RWPE2 (cell line): ENCODE data around the gene PRC1.

Source experiments
- ATAC-seq: fragments of 200-7000 bp; cut with Tn5 transposase; 3 replicates; pipeline ENCODE4 v1.9.1; 2021; ENCODE audit warnings: low read depth
- DNase-seq: peaks from one replicate; pipeline ENCODE4 v3.0.0-alpha.2; 2020; ENCODE audit warnings: low spot score
- H3K27ac ChIP-seq: fragments of 450-650 bp; 2 replicates; pipeline ENCODE4 v1.5.1; 2017; ENCODE audit warnings: mild to moderate bottlenecking; ENCODE audit not compliant: poor library complexity, severe bottlenecking
- H3K27me3 ChIP-seq: fragments of 250-450 bp; sonication (Bioruptor Pico); 2 replicates; pipeline ENCODE4 v1.5.1; 2021; ENCODE audit warnings: mild to moderate bottlenecking, moderate library complexity; ENCODE audit not compliant: insufficient read depth, poor library complexity, severe bottlenecking
- H3K36me3 ChIP-seq: fragments of 250-450 bp; sonication (Bioruptor Pico); 2 replicates; pipeline ENCODE4 v1.5.1; 2020; ENCODE audit warnings: low read depth, mild to moderate bottlenecking, moderate library complexity
- H3K4me1 ChIP-seq: fragments of 250-450 bp; sonication (Bioruptor Pico); 2 replicates; pipeline ENCODE4 v1.5.1; 2021; ENCODE audit warnings: mild to moderate bottlenecking, moderate library complexity; ENCODE audit not compliant: insufficient read depth, poor library complexity, severe bottlenecking
- H3K4me3 ChIP-seq: fragments of 250-450 bp; sonication (Bioruptor Pico); 2 replicates; pipeline ENCODE4 v1.5.1; 2021; ENCODE audit warnings: mild to moderate bottlenecking, moderate library complexity; ENCODE audit not compliant: severe bottlenecking
- H3K9me3 ChIP-seq: fragments of 250-450 bp; sonication (Bioruptor Pico); 2 replicates; pipeline ENCODE4 v1.5.1; 2021; ENCODE audit warnings: mild to moderate bottlenecking, moderate library complexity; ENCODE audit not compliant: severe bottlenecking
- CTCF ChIP-seq: fragments of 450-650 bp; IDR thresholded peaks from one replicate; pipeline ENCODE4 v1.5.1; 2017; ENCODE audit warnings: mild to moderate bottlenecking, moderate library complexity; ENCODE audit not compliant: poor library complexity, severe bottlenecking

The PRC1 gene

DNA sequence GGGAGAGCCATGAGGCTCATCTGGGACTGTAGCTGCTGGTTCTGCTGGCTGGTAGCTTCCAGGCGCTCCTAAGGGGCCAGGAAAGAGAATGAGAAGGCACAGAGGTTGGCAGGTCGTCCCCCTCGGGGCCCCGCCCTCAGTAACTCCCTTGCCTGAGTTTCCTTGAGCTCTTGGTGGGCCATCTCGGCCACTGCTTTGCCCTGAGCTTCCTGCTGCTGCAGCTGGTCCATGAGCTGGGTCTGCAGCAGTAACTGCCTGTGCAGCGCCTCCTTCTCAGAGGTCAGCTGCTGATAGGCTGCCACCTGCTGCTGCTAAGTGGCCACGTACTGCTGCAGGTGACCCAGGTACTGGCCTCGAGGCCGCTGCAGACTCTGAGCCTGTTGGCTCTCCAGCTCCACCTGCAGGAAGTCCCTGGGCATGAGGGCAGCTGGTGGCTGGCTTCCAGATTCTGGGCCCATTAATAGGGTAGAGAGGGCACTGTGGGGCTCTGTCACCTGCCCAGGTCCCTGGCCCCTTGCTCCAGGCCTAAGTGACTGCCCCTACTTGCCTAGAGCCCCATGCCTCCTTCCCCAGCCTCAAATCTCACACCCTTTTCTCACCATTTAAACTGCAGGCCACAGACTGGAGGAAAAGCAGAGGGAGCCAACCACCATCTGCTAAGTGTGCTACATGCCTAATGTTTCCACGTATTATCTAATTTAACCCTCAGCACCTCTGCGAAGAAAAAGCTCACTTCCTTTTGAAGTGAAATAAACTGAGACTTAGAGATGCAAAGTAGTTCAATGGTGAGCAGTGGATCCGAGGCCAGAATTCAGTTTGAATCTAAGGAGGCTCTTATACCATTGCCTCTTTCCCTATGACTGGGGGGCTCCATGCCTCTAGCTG is 38.8 kb upstream of the PRC1 start:
- ATAC-seq, result peak; percentile 83
- H3K27ac ChIP-seq, result no peak overlapping the region
- H3K4me1 ChIP-seq, result no peaks in the 10 kb centered on the region
- no peaks in the 10 kb centered on the region for H3K9me3 ChIP-seq
- DNase-seq, result no peak
- H3K27me3 ChIP-seq, result no peaks in the 10 kb centered on the region
- no peaks in the 10 kb centered on the region for H3K36me3 ChIP-seq
- peak; percentile 90 for TF ChIP-seq CTCF
- no peak overlapping the region for H3K4me3 ChIP-seq

- H3K4me1 ChIP-seq, result no peaks in the 10 kb centered on the region
These were observed 37.5 kb upstream of the PRC1 start for GRCh38 chr15:91031796-91032195.

DNA sequence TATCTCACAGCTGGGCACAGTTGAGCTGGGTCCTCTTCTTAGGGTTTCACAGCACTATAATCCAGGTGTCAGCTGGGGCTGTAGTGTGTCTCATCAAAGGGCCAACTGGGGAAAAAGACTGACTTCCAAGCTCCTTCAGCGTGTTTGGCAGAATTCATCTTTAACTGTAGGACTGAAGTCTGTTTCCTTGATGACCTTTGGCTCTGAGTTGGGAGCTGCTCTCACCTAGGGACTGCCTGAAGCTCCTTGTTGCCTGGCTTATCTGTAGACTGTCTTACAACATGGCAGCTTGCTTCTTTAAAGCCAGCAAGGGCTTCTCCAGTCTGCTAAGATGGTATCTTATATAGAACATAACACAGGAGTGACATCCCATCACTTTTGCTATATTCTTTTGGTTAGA is 33.3 kb upstream of the PRC1 start:
- Histone ChIP-seq H3K4me1 (peaks cover 2% of the 10 kb centered on the region), H3K9me3 (no peaks in the 10 kb centered on the region), H3K36me3 (no peaks in the 10 kb centered on the region), H3K27ac (no peak overlapping the region), H3K4me3 (no peak overlapping the region), H3K27me3 (no peaks in the 10 kb centered on the region)
- ATAC-seq (no peak), DNase-seq (no peak)
- TF ChIP-seq CTCF, result no peak

More at GRCh38 chr15:91031796-91032195, 37.5 kb upstream of the PRC1 start:
- H3K36me3 ChIP-seq, result no peaks in the 10 kb centered on the region
- DNase-seq (no peak), ATAC-seq (no peak)
- no peaks in the 10 kb centered on the region for H3K9me3 ChIP-seq
- no peak for TF ChIP-seq CTCF
- H3K4me3 ChIP-seq, result no peak overlapping the region
- H3K27ac ChIP-seq, result no peak overlapping the region
- H3K27me3 ChIP-seq, result no peaks in the 10 kb centered on the region

- no peak for ATAC-seq
- Histone ChIP-seq H3K9me3 (no peaks in the 10 kb centered on the region), H3K27me3 (no peaks in the 10 kb centered on the region), H3K27ac (no peak overlapping the region), H3K36me3 (peaks cover 19% of the 10 kb centered on the region), H3K4me1 (peaks cover 9% of the 10 kb centered on the region), H3K4me3 (no peak overlapping the region)
- no peak for DNase-seq
- TF ChIP-seq CTCF, result no peak
These were observed 29.4 kb upstream of the PRC1 start for GRCh38 chr15:91023720-91024119.

DNA sequence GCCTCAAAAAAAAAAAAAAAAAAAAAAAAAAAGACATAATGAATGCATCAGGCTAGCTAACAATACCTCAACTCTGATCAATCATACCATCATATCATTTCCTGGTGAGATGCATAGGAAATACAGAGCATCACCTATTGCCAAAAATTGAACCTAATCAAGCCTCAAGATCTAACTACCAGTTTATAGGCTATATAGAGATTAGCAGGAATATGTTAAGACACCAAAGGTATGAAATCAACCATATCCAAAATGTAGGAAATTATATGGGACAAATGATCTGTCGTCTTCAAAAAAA is 28.4 kb upstream of the PRC1 start:
- Histone ChIP-seq H3K27ac (peak overlapping the region; percentile 69), H3K9me3 (no peaks in the 10 kb centered on the region), H3K27me3 (no peaks in the 10 kb centered on the region), H3K36me3 (peaks cover 19% of the 10 kb centered on the region), H3K4me3 (peak overlapping the region; percentile 92), H3K4me1 (peaks cover 9% of the 10 kb centered on the region)
- DNase-seq, result no peak
- no peak for TF ChIP-seq CTCF
- ATAC-seq, result no peak
